Astrocyte of the hippocampus (primary cell): ENCODE results near the gene MDK.

Source experiments
- DNase-seq: peaks from one replicate; pipeline ENCODE4 v3.0.0; 2011; ENCODE audit warnings: low read depth, low spot score

MDK gene

GRCh38 chr11:46402957-46403902 is 21.8 kb downstream of the MDK start:
- DNase-seq: no peak

DNA sequence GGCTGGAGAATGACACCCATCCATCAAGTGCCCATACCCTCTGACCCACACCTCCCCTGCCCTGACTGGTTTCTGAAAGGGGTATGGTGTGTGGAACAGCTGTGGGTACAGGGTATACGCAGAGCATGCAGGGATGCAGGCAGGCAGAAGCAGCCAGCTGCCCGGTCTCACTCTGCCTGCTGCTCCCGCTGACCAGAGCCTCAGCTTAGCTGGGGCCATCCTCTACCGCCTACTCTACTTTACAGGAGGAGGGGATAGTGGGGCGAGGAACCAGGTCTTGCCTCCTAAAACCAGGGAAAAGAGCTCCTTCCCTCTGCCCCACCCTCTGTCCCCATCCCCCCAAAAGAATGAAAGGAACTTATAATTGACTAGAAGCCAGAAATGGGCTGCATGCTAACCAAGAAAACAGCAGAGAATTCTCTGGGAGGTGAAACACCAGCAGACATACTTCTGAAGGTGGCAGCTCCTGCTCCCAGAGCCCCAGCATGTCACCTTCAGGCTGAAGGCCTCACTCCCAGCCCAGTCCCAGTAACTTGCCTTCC is 23.1 kb downstream of the MDK start:
- peak; percentile 57 for DNase-seq

- no peak for DNase-seq
These were observed 26.2 kb downstream of the MDK start for GRCh38 chr11:46407635-46408034.

GRCh38 chr11:46408407-46408986 is 27.0 kb downstream of the MDK start:
- no peak for DNase-seq

GRCh38 chr11:46410021-46410420 is 28.6 kb downstream of the MDK start:
- peak; percentile 28 for DNase-seq

DNA sequence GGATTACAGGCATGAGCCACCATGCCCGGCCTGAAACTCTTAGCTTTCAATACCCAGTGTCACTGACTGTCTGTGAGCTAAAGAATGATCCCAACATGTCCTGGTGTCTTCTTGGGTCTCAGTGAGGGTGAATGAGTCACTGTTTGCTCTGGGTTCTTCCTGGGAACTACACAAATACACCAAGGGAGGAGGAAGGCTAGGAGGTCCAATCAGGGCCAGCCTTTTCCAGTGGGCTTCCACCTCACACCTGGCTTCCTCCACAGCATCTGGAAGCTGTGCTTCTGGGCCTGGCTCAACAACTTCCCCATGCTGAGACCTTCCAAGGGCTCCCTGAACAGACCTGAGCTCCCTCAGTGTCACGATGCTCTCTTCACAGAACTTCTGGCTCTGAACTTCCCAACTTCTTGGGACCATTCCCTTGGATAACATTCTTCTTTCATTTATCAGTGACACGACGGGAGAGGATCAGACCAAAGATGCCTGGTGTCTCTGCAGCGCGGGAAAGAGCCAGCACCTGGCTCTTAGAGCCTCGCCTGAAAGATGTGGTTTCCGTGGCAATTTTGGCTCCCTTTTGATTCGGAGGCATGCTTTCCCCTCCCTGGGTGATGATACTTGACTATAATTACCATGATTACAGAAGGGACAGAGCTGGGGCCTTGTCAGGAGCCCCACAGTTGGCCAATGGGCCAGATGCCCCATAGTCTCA is 32.4 kb downstream of the MDK start:
- DNase-seq: no peak

- no peak for DNase-seq
These were observed 33.0 kb downstream of the MDK start for GRCh38 chr11:46414466-46414796.

DNA sequence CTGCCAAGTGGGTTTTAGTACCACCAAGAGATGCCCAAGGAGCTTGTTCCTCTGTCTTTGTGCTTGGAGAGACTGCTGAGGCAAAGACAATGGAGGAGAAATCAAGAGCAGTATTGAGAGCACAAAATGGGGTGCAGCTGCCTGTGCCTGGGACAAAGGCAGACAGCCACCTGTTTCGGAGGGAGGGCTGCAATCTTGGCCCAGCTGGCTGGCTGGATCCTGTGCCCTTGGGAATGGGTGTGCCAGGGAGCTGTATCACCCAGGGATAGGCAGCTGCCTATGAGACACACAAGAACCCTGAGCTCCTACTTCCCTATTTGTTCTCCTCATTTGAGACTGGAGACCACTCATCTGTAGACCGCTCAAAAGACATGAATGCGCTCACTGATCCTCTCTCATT is 33.4 kb downstream of the MDK start:
- no peak for DNase-seq

DNA sequence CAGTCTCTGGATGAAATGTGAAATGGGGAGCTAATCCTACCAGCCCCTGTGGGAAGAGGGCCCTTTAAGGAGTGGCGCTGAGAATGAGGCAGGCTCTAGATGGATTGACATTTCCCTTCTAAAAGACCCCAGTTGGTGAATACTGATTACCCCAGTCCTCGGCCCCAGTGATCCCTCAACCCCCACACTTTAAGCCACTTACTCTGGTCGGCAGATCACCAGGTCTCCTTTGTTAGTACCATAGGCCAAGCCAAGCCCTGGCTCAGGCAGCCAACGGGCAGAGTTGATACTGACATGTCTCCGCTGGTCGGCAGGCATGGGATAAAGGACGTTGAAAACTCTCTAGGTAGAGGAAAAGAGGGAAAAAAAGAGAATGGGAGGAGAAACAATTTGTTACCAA is 36.2 kb downstream of the MDK start:
- DNase-seq: no peak

DNA sequence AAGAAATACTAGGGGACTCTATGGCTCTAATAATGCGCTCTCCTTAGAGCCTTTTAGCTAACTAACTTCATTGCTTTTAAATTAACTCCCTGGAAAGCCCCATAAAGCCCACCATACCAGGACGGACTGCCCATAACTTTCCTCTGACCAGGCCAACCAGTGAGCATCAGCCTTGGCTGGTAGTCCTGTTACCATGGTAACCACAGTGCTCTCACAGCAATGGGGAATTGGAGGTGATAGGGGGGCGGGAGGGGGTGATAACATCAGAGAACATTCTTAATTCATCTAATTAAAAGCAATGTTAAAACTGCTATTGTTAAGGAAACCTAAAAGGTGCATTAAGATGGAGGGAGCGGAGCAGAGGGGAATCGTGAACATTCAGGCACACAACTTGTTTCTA is 37.3 kb downstream of the MDK start:
- no peak for DNase-seq

DNA sequence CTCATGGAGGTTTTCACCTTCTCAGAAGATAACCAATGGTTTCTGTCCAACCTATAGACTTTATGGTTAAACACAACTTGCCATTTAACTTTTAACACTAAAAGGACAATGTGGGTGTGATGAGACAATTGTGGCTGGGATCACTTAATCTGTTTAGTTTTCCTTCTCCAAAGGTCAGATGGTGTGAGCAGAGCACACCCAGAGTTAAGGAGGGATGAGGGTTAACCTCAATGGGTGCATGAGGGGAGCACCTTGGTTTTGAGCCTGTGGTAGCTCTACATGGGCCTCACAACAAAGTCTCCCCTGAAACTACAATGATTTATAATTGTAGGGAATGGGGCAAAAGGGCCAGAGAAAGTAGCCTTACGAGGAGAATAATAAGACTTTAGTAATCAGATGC is 39.0 kb downstream of the MDK start:
- no peak for DNase-seq

- DNase-seq: peak; percentile 40
These were observed 39.9 kb downstream of the MDK start for GRCh38 chr11:46421257-46421880.

GRCh38 chr11:46422588-46422987 is 41.1 kb downstream of the MDK start:
- no peak for DNase-seq

DNA sequence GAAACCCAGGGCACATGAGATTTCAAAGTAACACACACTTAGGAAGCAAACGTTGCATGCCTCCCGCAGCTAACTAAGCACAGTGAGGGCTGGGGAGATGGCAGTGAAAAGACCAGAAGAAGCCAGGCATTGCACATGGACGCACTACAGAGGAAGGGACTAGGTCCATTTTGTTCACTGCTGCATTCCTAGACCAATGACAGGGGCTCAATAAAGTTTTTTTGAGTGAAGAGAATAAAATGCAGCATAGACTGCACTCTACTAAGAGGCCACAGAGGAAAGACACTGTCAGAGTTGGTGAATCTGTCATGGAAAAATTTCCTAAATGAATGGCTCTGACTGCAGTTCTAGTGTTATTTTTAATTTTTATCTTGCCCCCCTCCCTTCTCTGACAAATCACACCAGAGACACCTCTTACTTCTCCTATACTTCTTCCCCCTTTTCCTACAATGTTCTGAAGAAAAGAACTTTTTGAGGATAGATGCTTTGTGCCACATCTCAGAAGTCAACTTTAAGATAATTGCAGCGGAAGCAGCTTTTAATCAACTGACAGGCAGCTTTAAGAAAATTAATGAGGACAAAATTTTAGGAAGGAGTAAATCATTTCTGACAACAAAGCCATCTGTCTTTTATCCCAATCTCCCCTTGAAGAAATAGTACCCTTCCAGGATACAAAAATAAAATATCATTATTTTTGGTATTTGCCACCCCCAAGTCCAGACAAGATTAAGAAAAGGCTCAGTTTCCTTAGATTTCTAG is 44.9 kb downstream of the MDK start:
- DNase-seq: no peak

- no peak for DNase-seq
These were observed 45.9 kb downstream of the MDK start for GRCh38 chr11:46427364-46427763.

GRCh38 chr11:46429717-46430116 is 48.2 kb downstream of the MDK start:
- no peak for DNase-seq

- no peak for DNase-seq
These were observed 49.7 kb downstream of the MDK start for GRCh38 chr11:46431211-46431610.
